GM12872 (cell line): ENCODE results near the gene FRMPD4.

Experiments used
- CTCF ChIP-seq: IDR thresholded peaks from 3 replicates; pipeline ENCODE4 v1.5.1; 2011; ENCODE audit warnings: low read depth, mild to moderate bottlenecking, low read length, moderate library complexity; ENCODE audit not compliant: insufficient read depth

Gene FRMPD4

GRCh38 chrX:12716574-12716973 lies 578.3 kb downstream of the FRMPD4 start:
- TF ChIP-seq CTCF: no peak

GRCh38 chrX:12719837-12720236 lies 581.6 kb downstream of the FRMPD4 start:
- no peak for TF ChIP-seq CTCF

GRCh38 chrX:12721042-12721441 lies 582.8 kb downstream of the FRMPD4 start:
- TF ChIP-seq CTCF: no peak

GRCh38 chrX:12722314-12722713 lies 584.0 kb downstream of the FRMPD4 start:
- no peak for TF ChIP-seq CTCF

GRCh38 chrX:12741416-12741815 lies 603.1 kb downstream of the FRMPD4 start:
- TF ChIP-seq CTCF: no peak

GRCh38 chrX:12747433-12747832 lies 609.2 kb downstream of the FRMPD4 start:
- TF ChIP-seq CTCF: no peak

- TF ChIP-seq CTCF: no peak
These were observed 613.6 kb downstream of the FRMPD4 start for GRCh38 chrX:12751887-12752286.

GRCh38 chrX:12753366-12753765 lies 615.1 kb downstream of the FRMPD4 start:
- no peak for TF ChIP-seq CTCF
